PC-9 (cell line): ENCODE results near the gene PPAN. TPM values are rescaled to one million over a fixed set of nuclear protein-coding genes. Genes with fewer than 3 reads are reported as not detected.
A peak's percentile ranks its signal among the peaks of the same experiment; 100 is the strongest.

Experiments
- BruUV-seq: library from RNA; stranded (reverse); fragments of 400-500 nt; replicated peaks from 2 replicates; lab custom pipeline; 2021; lab: Mats Ljungman, UMichigan
- CTCF ChIA-PET: fragments of 300-600 bp; sonication (Branson Sonifier 250); formaldehyde crosslinking; loops from one replicate; lab custom pipeline; 2022; ENCODE audit warnings: antibody characterized with exemption; lab: Charles Lee
- POLR2A ChIA-PET: fragments of 300-600 bp; sonication (Branson Sonifier 250); formaldehyde crosslinking; loops from one replicate; lab custom pipeline; 2022; ENCODE audit warnings: antibody characterized with exemption; ENCODE audit not compliant: unreplicated experiment; lab: Charles Lee
- DNase-seq, 2 experiments: peaks; one replicate each; pipeline versions ENCODE4 v3.0.0 to v3.0.0-alpha.2; 2015 to 2022; ENCODE audit warnings: mixed read lengths in 1 of 2
- H2AFZ ChIP-seq: fragments of 200-600 bp; sonication (generic); 2 replicates; pipeline ENCODE4 v1.8.1; 2017; ENCODE audit warnings: antibody characterized with exemption
- H3F3A ChIP-seq: fragments of 200-600 bp; sonication (generic); 2 replicates; pipeline ENCODE4 v1.8.1; 2017; ENCODE audit warnings: antibody characterized with exemption, mild to moderate bottlenecking, low read depth; ENCODE audit not compliant: insufficient read depth
- H3K27ac ChIP-seq: fragments of 200-600 bp; sonication (generic); 2 replicates; pipeline ENCODE4 v1.6.1; 2016; ENCODE audit warnings: mixed run types
- H3K27me3 ChIP-seq: fragments of 200-600 bp; sonication (generic); 2 replicates; pipeline ENCODE4 v1.6.1; 2016; ENCODE audit warnings: low read depth, mixed run types; ENCODE audit not compliant: insufficient read depth
- H3K36me3 ChIP-seq: fragments of 200-600 bp; sonication (generic); 2 replicates; pipeline ENCODE4 v1.6.1; 2016; ENCODE audit warnings: low read depth, mixed run types
- H3K4me1 ChIP-seq: fragments of 200-600 bp; sonication (generic); replicated peaks from 2 replicates; pipeline ENCODE4 v1.6.1; 2016; ENCODE audit warnings: mixed run types; ENCODE audit not compliant: insufficient read depth
- H3K4me2 ChIP-seq: fragments of 200-600 bp; sonication (generic); 2 replicates; pipeline ENCODE4 v1.6.1; 2017; ENCODE audit warnings: mixed run types
- H3K4me3 ChIP-seq: fragments of 200-600 bp; sonication (generic); 2 replicates; pipeline ENCODE4 v1.6.1; 2016; ENCODE audit warnings: mixed run types
- H3K79me2 ChIP-seq: fragments of 200-600 bp; sonication (generic); 2 replicates; pipeline ENCODE4 v1.6.1; 2017; ENCODE audit warnings: low read depth, mixed run types
- H3K9me2 ChIP-seq: fragments of 200-600 bp; sonication (generic); 2 replicates; pipeline ENCODE4 v1.8.1; 2017; ENCODE audit warnings: mild to moderate bottlenecking; ENCODE audit not compliant: insufficient read depth
- H3K9me3 ChIP-seq: fragments of 200-600 bp; sonication (generic); 2 replicates; pipeline ENCODE4 v1.8.1; 2016; ENCODE audit warnings: low read depth; ENCODE audit not compliant: insufficient read depth
- H4K20me1 ChIP-seq: fragments of 200-600 bp; sonication (generic); 2 replicates; pipeline ENCODE4 v1.8.1; 2017; ENCODE audit not compliant: insufficient read depth
- CTCF ChIP-seq: fragments of 200-600 bp; sonication (generic); conservative IDR thresholded peaks from 2 replicates; pipeline ENCODE4 v1.6.1; 2017; ENCODE audit warnings: mixed run types, antibody characterized with exemption, mild to moderate bottlenecking, moderate library complexity
- EZH2 ChIP-seq: fragments of 200-600 bp; sonication (generic); IDR thresholded peaks from 2 replicates; pipeline ENCODE4 v1.8.0; 2017; ENCODE audit warnings: antibody characterized with exemption, low read depth
- intact Hi-C: fragments of 100-400 bp; cut with micrococcal nuclease; formaldehyde crosslinking; loops from one replicate; pipeline ENCODE4 v1.10.0; 2022; ENCODE audit not compliant: unreplicated experiment
- total RNA-seq: library from RNA; stranded (reverse); gene quantifications from 2 replicates; pipeline ENCODE4 v1.2.3, GENCODE V29; 2021

Gene PPAN
- total RNA-seq, 1 experiment from 2014 or later, result 41.0 TPM

- TF ChIP-seq EZH2 (no peak), CTCF (no peak)
- Histone ChIP-seq H3K79me2 (peaks cover 35% of the 10 kb centered on the region), H3K4me3 (peak overlapping the region; percentile 98; the same call in 1 of the 2 replicates), H3K27me3 (no peaks in the 10 kb centered on the region), H3K27ac (no peak overlapping the region), H3K4me1 (peaks cover 9% of the 10 kb centered on the region), H3K36me3 (peaks cover 34% of the 10 kb centered on the region), H4K20me1 (peaks cover 39% of the 10 kb centered on the region), H3K9me2 (no peaks in the 10 kb centered on the region), H3F3A (peaks cover 56% of the 10 kb centered on the region), H2AFZ (no peak overlapping the region), H3K4me2 (peak overlapping the region; percentile 88), H3K9me3 (no peaks in the 10 kb centered on the region)
- no TSS peak for BruUV-seq
- ChIA-PET CTCF (interaction anchor here (0.7 kb wide), 1 partner anchor 272 kb away, joined by 4 read pairs; the partner anchor contains the start of gene TYK2), POLR2A (interaction anchor here (0.5 to 0.7 kb wide), 2 partner anchors 27 to 187 kb away, joined by 4 to 9 read pairs; no protein-coding TSS in a partner anchor)
- no peak for DNase-seq
- intact Hi-C loops, result loop anchor here (10.0 kb wide), 1 partner anchor 173 kb away; the partner anchor contains the start of gene OLFM2
These were observed 1.7 kb downstream of the PPAN start for GRCh38 chr19:10107817-10108367.

DNA sequence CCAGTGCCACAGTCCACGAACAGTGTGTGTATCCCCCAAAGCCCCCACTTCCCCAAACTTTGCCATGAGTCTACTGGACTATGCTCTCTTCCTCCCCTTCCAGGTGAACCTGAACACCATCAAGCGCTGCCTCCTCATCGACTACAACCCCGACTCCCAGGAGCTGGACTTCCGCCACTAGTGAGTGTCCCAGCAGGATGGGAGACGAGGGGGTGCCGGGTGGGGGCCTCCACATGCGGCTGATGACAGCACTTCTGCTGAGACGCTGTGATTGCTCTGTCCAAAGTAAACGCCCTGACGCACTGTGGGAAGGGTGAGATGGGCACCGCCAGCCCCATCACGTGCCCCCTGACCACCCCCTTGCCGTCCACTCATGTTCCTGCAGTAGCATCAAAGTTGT, 3.4 kb downstream of the PPAN start:
- intact Hi-C loops, result loop anchor here (10.0 kb wide), 1 partner anchor 175 kb away; the partner anchor contains the start of gene OLFM2
- POLR2A ChIA-PET, result no interaction called here
- CTCF ChIA-PET, result no interaction called here

More for the DNA sequence above, 3.4 kb downstream of the PPAN start:
- BruUV-seq, result no TSS peak
- H3K4me3 ChIP-seq, result no peak overlapping the region
- H3K36me3 ChIP-seq, result peaks cover 34% of the 10 kb centered on the region
- no peak for DNase-seq
- no peaks in the 10 kb centered on the region for H3K9me2 ChIP-seq
- H3K9me3 ChIP-seq, result no peaks in the 10 kb centered on the region
- H3F3A ChIP-seq, result peaks cover 72% of the 10 kb centered on the region
- H2AFZ ChIP-seq, result no peak overlapping the region
- H3K27ac ChIP-seq, result no peak overlapping the region
- H3K4me1 ChIP-seq, result peaks cover 9% of the 10 kb centered on the region
- TF ChIP-seq EZH2, result no peak
- no peak for TF ChIP-seq CTCF
- no peaks in the 10 kb centered on the region for H3K27me3 ChIP-seq
- peaks cover 55% of the 10 kb centered on the region for H4K20me1 ChIP-seq
- peaks cover 35% of the 10 kb centered on the region for H3K79me2 ChIP-seq
- no peak overlapping the region for H3K4me2 ChIP-seq
